Esophagus squamous epithelium (tissue), 4 donors: Measurements from ENCODE around the gene C1GALT1.

Source experiments
- CTCF ChIP-seq, 6 experiments: fragments of 450-650 bp in 4 of 6; fragments of 200-600 bp in 2 of 6; sonication (generic) in 2 of 6; IDR thresholded peaks; one replicate each; pipeline ENCODE4 v1.5.1; 2016 to 2019; ENCODE audit warnings: antibody characterized with exemption in 6 of 6, mild to moderate bottlenecking in 4 of 6, moderate library complexity in 4 of 6
- POLR2A ChIP-seq, 4 donors: fragments of 450-650 bp; IDR thresholded peaks; one replicate each; pipeline ENCODE4 v1.6.1; 2017; ENCODE audit warnings: antibody characterized with exemption in 4 of 4, mild to moderate bottlenecking in 4 of 4, moderate library complexity in 3 of 4

GRCh38 chr7:7228472-7228871, 46.1 kb downstream of the C1GALT1 start:
- TF ChIP-seq CTCF (IDR thresholded peaks at IDR 0.05) = no peak
- no peak for TF ChIP-seq POLR2A (IDR thresholded peaks at IDR 0.05)
